Parathyroid adenoma (tissue), 2 donors: ENCODE data around the gene SEH1L.

Experiments used
- H2AFZ ChIP-seq: fragments of 300-600 bp; sonication (generic); one replicate; pipeline ENCODE4 v1.7.0; 2017; ENCODE audit warnings: antibody characterized with exemption, mild to moderate bottlenecking
- H3K27ac ChIP-seq: fragments of 300-600 bp; sonication (generic); one replicate; pipeline ENCODE4 v1.7.0; 2017
- H3K27me3 ChIP-seq: fragments of 300-600 bp; sonication (generic); one replicate; pipeline ENCODE4 v1.7.0; 2017; ENCODE audit warnings: low read length; ENCODE audit not compliant: control insufficient read depth, insufficient read depth
- H3K36me3 ChIP-seq: fragments of 300-600 bp; sonication (generic); one replicate; pipeline ENCODE4 v1.7.0; 2017; ENCODE audit warnings: low read length; ENCODE audit not compliant: control insufficient read depth, insufficient read depth
- H3K4me1 ChIP-seq: fragments of 300-600 bp; sonication (generic); one replicate; pipeline ENCODE4 v1.7.0; 2017; ENCODE audit warnings: control low read depth
- H3K4me2 ChIP-seq: fragments of 300-600 bp; sonication (generic); one replicate; pipeline ENCODE4 v1.7.0; 2017; ENCODE audit warnings: low read length
- H3K4me3 ChIP-seq: fragments of 300-600 bp; sonication (generic); one replicate; pipeline ENCODE4 v1.7.0; 2017; ENCODE audit warnings: low read depth, low read length
- H3K79me2 ChIP-seq: fragments of 300-600 bp; sonication (generic); one replicate; pipeline ENCODE4 v1.7.0; 2017; ENCODE audit warnings: control low read depth
- H3K9ac ChIP-seq: fragments of 300-600 bp; sonication (generic); one replicate; pipeline ENCODE4 v1.7.0; 2017; ENCODE audit warnings: mild to moderate bottlenecking
- H3K9me3 ChIP-seq: fragments of 300-600 bp; sonication (generic); one replicate; pipeline ENCODE4 v1.7.0; 2017; ENCODE audit warnings: low read length; ENCODE audit not compliant: control insufficient read depth
- TF ChIP-seq, protein P1 (sequence below): fragments of 300-600 bp; sonication (generic); IDR thresholded peaks from one replicate; pipeline ENCODE4 v1.7.0; 2017; ENCODE audit warnings: antibody characterized with exemption, mild to moderate bottlenecking
- donor health status: primary hyperparathyroidism.

Gene SEH1L

DNA sequence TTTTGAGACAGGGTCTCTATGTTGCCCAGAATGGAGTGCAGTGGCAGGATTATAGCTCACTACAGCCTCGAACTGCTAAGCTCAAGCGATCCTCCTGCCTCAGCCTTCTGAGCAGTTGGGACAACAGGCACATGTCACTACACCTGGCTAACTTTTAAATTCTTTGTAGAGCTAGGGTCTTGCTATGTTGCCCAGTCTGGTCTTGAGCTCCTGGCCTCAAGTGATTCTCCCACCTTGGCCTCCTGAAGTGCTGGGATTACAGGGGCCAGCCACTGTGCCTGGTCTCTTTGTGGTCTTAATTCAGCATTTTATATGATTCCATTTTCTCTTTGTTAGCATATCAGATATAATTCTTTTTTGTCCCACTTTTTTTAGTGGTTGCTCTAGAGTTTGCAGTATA, 77.4 kb downstream of the SEH1L start:
- no peaks in the 10 kb centered on the region for H3K36me3 ChIP-seq
- no peaks in the 10 kb centered on the region for H3K4me1 ChIP-seq
- TF ChIP-seq, protein P1, sequence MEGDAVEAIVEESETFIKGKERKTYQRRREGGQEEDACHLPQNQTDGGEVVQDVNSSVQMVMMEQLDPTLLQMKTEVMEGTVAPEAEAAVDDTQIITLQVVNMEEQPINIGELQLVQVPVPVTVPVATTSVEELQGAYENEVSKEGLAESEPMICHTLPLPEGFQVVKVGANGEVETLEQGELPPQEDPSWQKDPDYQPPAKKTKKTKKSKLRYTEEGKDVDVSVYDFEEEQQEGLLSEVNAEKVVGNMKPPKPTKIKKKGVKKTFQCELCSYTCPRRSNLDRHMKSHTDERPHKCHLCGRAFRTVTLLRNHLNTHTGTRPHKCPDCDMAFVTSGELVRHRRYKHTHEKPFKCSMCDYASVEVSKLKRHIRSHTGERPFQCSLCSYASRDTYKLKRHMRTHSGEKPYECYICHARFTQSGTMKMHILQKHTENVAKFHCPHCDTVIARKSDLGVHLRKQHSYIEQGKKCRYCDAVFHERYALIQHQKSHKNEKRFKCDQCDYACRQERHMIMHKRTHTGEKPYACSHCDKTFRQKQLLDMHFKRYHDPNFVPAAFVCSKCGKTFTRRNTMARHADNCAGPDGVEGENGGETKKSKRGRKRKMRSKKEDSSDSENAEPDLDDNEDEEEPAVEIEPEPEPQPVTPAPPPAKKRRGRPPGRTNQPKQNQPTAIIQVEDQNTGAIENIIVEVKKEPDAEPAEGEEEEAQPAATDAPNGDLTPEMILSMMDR = no peak

DNA sequence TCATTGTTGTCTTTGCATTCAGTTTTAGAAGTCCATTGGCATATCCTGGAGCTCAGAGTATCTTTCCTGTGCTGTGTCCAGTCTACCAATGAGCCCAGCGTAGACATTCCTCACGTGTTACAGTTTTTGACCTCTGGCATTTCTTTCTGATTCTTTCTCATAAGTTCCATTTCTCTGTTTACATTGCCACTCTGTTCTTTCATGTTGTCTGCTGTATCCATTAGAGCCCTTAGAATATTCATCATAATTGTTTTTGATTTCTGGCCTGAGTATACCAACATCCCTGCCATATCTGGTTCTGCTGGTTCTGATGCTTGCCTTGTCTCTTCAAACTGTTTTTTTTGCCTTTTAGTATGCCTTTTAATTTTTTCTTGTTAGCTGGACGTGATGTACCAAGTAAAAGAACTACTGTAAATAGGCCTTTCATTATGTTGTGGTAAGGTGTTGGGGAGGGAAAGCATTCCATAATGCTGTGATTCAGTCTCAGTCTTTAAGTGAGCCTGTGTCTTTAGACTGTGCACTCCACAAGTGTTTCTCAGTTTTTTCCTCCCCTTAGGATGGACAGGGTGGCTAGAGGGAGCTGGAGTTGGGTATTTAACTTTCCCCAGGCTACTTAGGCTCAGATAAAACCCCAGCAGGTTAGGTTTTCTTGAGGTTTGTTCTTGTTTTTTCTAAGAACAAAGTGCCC, 78.9 kb downstream of the SEH1L start:
- Histone ChIP-seq H3K4me3 (no peak overlapping the region), H2AFZ (no peak overlapping the region), H3K9ac (no peak overlapping the region), H3K4me2 (no peak overlapping the region), H3K27ac (no peak overlapping the region), H3K36me3 (no peaks in the 10 kb centered on the region), H3K79me2 (peaks cover 9% of the 10 kb centered on the region), H3K9me3 (no peaks in the 10 kb centered on the region), H3K27me3 (no peaks in the 10 kb centered on the region), H3K4me1 (no peaks in the 10 kb centered on the region)
- TF ChIP-seq, protein P1 = no peak

More for the DNA sequence above, 77.4 kb downstream of the SEH1L start:
- peaks cover 7% of the 10 kb centered on the region for H3K79me2 ChIP-seq
- H3K27ac ChIP-seq = no peak overlapping the region
- no peak overlapping the region for H3K4me2 ChIP-seq
- no peaks in the 10 kb centered on the region for H3K9me3 ChIP-seq
- H2AFZ ChIP-seq = no peak overlapping the region
- H3K4me3 ChIP-seq = no peak overlapping the region
- H3K9ac ChIP-seq = no peak overlapping the region
- H3K27me3 ChIP-seq = no peaks in the 10 kb centered on the region

GRCh38 chr18:13028869-13029268, 81.1 kb downstream of the SEH1L start:
- Histone ChIP-seq H3K27me3 (no peaks in the 10 kb centered on the region), H3K79me2 (peaks cover 7% of the 10 kb centered on the region), H3K4me1 (no peaks in the 10 kb centered on the region), H3K9me3 (no peaks in the 10 kb centered on the region), H3K9ac (no peak overlapping the region), H2AFZ (no peak overlapping the region), H3K4me2 (no peak overlapping the region), H3K36me3 (no peaks in the 10 kb centered on the region), H3K27ac (no peak overlapping the region), H3K4me3 (no peak overlapping the region)
- TF ChIP-seq, protein P1 = no peak

DNA sequence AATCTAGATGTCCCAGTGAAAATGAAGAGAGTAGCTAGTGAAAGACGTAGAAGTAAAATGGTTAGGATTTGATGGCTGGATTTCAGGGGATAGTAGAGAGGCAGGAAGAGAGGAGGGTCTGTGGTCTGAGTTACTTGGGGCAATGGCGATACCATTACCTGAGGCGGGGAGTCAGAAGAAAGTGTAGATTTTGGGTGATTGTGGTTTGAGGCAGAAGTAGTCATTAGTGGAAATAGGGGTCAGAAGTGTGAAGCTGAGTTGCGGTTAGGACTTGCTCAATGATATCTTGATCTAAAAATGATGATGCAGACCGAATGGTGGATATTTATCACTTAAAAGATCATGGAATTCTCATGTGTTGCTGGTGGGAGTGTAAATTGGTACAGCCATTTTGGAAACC, 84.4 kb downstream of the SEH1L start:
- no peak overlapping the region for H2AFZ ChIP-seq
- no peak overlapping the region for H3K27ac ChIP-seq
- no peaks in the 10 kb centered on the region for H3K36me3 ChIP-seq
- no peak overlapping the region for H3K4me3 ChIP-seq
- H3K4me1 ChIP-seq = no peaks in the 10 kb centered on the region
- H3K9ac ChIP-seq = no peak overlapping the region
- peaks cover 3% of the 10 kb centered on the region for H3K79me2 ChIP-seq
- no peak overlapping the region for H3K4me2 ChIP-seq
- no peaks in the 10 kb centered on the region for H3K27me3 ChIP-seq
- no peaks in the 10 kb centered on the region for H3K9me3 ChIP-seq
- TF ChIP-seq, protein P1 = no peak

DNA sequence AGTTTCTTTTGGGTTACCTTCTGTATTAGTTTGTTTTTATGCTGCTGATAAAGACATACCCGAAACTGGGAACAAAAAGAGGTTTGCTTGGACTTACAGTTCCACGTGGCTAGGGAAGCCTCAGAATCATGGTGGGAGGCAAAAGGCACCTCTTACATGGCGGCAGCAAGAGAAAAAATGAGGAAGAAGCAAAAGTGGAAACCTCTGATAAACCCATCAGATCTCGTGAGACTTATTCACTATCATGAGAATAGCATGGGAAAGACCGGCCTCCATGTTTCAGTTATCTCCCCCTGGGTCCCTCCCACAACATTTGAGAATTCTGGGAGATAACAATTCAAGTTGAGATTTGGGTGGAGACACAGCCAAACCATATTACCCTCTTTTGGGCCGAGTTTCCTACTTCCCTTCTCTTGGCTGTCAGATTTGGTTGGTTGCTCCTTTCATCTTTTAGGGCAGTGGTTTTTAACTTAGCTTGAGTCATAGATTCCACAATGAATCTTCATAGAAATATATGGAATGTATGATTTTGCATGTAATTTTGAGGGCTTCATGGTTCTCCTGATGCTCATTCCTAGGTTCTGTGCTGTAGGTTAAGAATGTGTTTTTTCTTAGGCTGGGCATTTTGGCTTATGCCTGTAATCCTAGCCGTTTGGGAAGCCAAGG, 87.6 kb downstream of the SEH1L start:
- TF ChIP-seq, protein P1 = no peak
- Histone ChIP-seq H3K27me3 (no peaks in the 10 kb centered on the region), H3K9me3 (no peaks in the 10 kb centered on the region)

More for the DNA sequence above, 87.6 kb downstream of the SEH1L start:
- no peak overlapping the region for H2AFZ ChIP-seq
- H3K4me2 ChIP-seq = no peak overlapping the region
- no peak overlapping the region for H3K9ac ChIP-seq
- no peaks in the 10 kb centered on the region for H3K36me3 ChIP-seq
- no peak overlapping the region for H3K4me3 ChIP-seq
- no peaks in the 10 kb centered on the region for H3K4me1 ChIP-seq
- H3K27ac ChIP-seq = no peak overlapping the region
- H3K79me2 ChIP-seq = peaks cover 3% of the 10 kb centered on the region
